Fibroblast of villous mesenchyme (primary cell): ENCODE data around the gene PIGO. TPM values are rescaled to one million over a fixed set of nuclear protein-coding genes. Genes with fewer than 3 reads are reported as not detected.

Experiments used
- DNase-seq: peaks from one replicate; pipeline ENCODE4 v3.0.0-alpha.2; 2010; ENCODE audit warnings: low read depth
- H3K4me3 ChIP-seq: 2 replicates; pipeline ENCODE4 v1.5.1; 2011; ENCODE audit warnings: low read depth, mild to moderate bottlenecking, low read length
- CTCF ChIP-seq: IDR thresholded peaks from 2 replicates; pipeline ENCODE4 v1.5.1; 2012; ENCODE audit warnings: low read depth, mild to moderate bottlenecking, low read length; ENCODE audit not compliant: insufficient read depth
- total RNA-seq: library from RNA; depleted of rRNA; stranded (reverse); fragments of >200 nt; gene quantifications from 2 replicates; pipeline ENCODE4 v1.2.3, GENCODE V29; 2012

Gene PIGO
- total RNA-seq, 1 donor: 14.7 TPM

- no peak for DNase-seq
- H3K4me3 ChIP-seq: no peak overlapping the region
- TF ChIP-seq CTCF: no peak
Measured at GRCh38 chr9:35105571-35106342, 9.4 kb upstream of the PIGO start.

GRCh38 chr9:35105126-35105525 lies 8.7 kb upstream of the PIGO start:
- H3K4me3 ChIP-seq: no peak overlapping the region
- TF ChIP-seq CTCF: no peak

GRCh38 chr9:35104586-35104985 lies 8.2 kb upstream of the PIGO start:
- no peak for DNase-seq
- no peak for TF ChIP-seq CTCF
- H3K4me3 ChIP-seq: no peak overlapping the region

More at GRCh38 chr9:35105126-35105525, 8.7 kb upstream of the PIGO start:
- DNase-seq: no peak

- peak overlapping the region; percentile 92 for H3K4me3 ChIP-seq
- TF ChIP-seq CTCF: no peak
- no peak for DNase-seq
Measured at GRCh38 chr9:35103660-35104191, 7.3 kb upstream of the PIGO start.

GRCh38 chr9:35102769-35103659 lies 6.6 kb upstream of the PIGO start, which contains the start of gene STOML2:
Gene STOML2 (minus strand): TSS chr9:35103131. CDS start chr9:35103094, 37 bp downstream.
- DNase-seq: peak; percentile 97
- TF ChIP-seq CTCF: no peak
- peak within 1 kb of the TSS; percentile 92 for H3K4me3 ChIP-seq

GRCh38 chr9:35102465-35102768 lies 6.0 kb upstream of the PIGO start:
- peak overlapping the region; percentile 92 for H3K4me3 ChIP-seq
- TF ChIP-seq CTCF: no peak
- DNase-seq: peak; percentile 20
